Endothelial cell of umbilical vein (primary cell): ENCODE results near the gene LST1. TPM values are rescaled to one million over a fixed set of nuclear protein-coding genes. Genes with fewer than 3 reads are reported as not detected.

Experiments used
- BruUV-seq: library from RNA; stranded (reverse); fragments of 400-500 nt; replicated peaks from 2 replicates; lab custom pipeline; 2021; lab: Mats Ljungman, UMichigan
- CTCF ChIA-PET: fragments of 300-600, 350-600 bp; sonication (Branson Sonifier 250); formaldehyde crosslinking; loops from one replicate; lab custom pipeline; 2021; ENCODE audit warnings: antibody characterized with exemption, inconsistent platforms; lab: Charles Lee
- POLR2A ChIA-PET: fragments of 300-600, 350-600 bp; sonication (Branson Sonifier 250); formaldehyde crosslinking; loops from one replicate; lab custom pipeline; 2021; ENCODE audit warnings: antibody characterized with exemption, inconsistent platforms; lab: Charles Lee
- DNase-seq: peaks from one replicate; pipeline ENCODE4 v3.0.0-alpha.2; 2011; ENCODE audit warnings: low read depth, low spot score
- FAIRE-seq: peaks from 2 replicates; lab custom pipeline; 2011; peaks lifted over from hg19 to GRCh38; lab: Jason Lieb, UNC
- H2AFZ ChIP-seq: 2 replicates; pipeline ENCODE4 v1.6.0; 2012; ENCODE audit warnings: low read depth, low read length, control low read depth, inconsistent platforms
- H3K27ac ChIP-seq: 2 replicates; pipeline ENCODE4 v1.5.1; 2011; ENCODE audit warnings: low read depth, mild to moderate bottlenecking, control low read depth, low read length, moderate library complexity; ENCODE audit not compliant: insufficient read depth
- H3K27me3 ChIP-seq, 2 experiments: 2 replicates each; pipeline versions ENCODE4 v1.6.0 to v1.6.1; 2011; ENCODE audit warnings: low read length in 2 of 2, mixed read lengths in 1 of 2; ENCODE audit not compliant: control insufficient read depth in 2 of 2, insufficient read depth in 2 of 2
- H3K36me3 ChIP-seq, 2 experiments: 2 replicates in 1 of 2; 3 replicates in 1 of 2; pipeline ENCODE4 v1.5.1; 2011; ENCODE audit warnings: low read length in 2 of 2, mild to moderate bottlenecking in 1 of 2, moderate library complexity in 1 of 2; ENCODE audit not compliant: control insufficient read depth in 2 of 2, insufficient read depth in 2 of 2; ENCODE audit errors: extremely low read depth in 1 of 2
- H3K4me1 ChIP-seq: 3 replicates; pipeline ENCODE4 v1.5.1; 2011; ENCODE audit warnings: mild to moderate bottlenecking, low read length; ENCODE audit not compliant: control insufficient read depth, insufficient read depth; ENCODE audit errors: extremely low read depth
- H3K4me2 ChIP-seq: 2 replicates; pipeline ENCODE4 v1.6.1; 2011; ENCODE audit warnings: low read length, control low read depth, mixed read lengths; ENCODE audit not compliant: insufficient read depth
- H3K4me3 ChIP-seq, 3 experiments: fragments of 200-600 bp in 1 of 3; sonication (generic), shearing (Covaris generic) in 1 of 3; replicated peaks in 1 of 3; 2 replicates each; pipeline ENCODE4 v1.5.1; 2011 to 2016; ENCODE audit warnings: control low read depth in 3 of 3, low read length in 3 of 3, mild to moderate bottlenecking in 2 of 3, inconsistent platforms in 1 of 3, low read depth in 1 of 3, moderate library complexity in 1 of 3; ENCODE audit not compliant: insufficient read depth in 1 of 3
- H3K79me2 ChIP-seq: 2 replicates; pipeline ENCODE4 v1.6.0; 2012; ENCODE audit warnings: low read length, inconsistent platforms; ENCODE audit not compliant: control insufficient read depth, insufficient read depth
- H3K9ac ChIP-seq: replicated peaks from 2 replicates; pipeline ENCODE3; 2011; ENCODE audit warnings: low read length, control low read depth; ENCODE audit not compliant: insufficient read depth; ENCODE audit errors: extremely low read depth
- H3K9me1 ChIP-seq: replicated peaks from 3 replicates; pipeline ENCODE4 v1.6.0; 2011; ENCODE audit warnings: mild to moderate bottlenecking, low read length; ENCODE audit not compliant: control insufficient read depth, insufficient read depth; ENCODE audit errors: extremely low read depth
- H3K9me3 ChIP-seq: replicated peaks from 2 replicates; pipeline ENCODE4 v1.5.1; 2012; ENCODE audit warnings: low read length, inconsistent platforms; ENCODE audit not compliant: control insufficient read depth, insufficient read depth
- H4K20me1 ChIP-seq: replicated peaks from 2 replicates; pipeline ENCODE3; 2011; ENCODE audit warnings: mild to moderate bottlenecking, low read length; ENCODE audit not compliant: control insufficient read depth, insufficient read depth; ENCODE audit errors: extremely low read depth
- CTCF ChIP-seq, 2 donors: IDR thresholded peaks; 1 replicate in 1 of 2; 2 replicates in 1 of 2; pipeline ENCODE4 v1.5.1; 2011; ENCODE audit warnings: low read length in 2 of 2, mild to moderate bottlenecking in 2 of 2, moderate library complexity in 2 of 2, control low read depth in 1 of 2, inconsistent platforms in 1 of 2, low read depth in 1 of 2; ENCODE audit not compliant: insufficient read depth in 1 of 2; ENCODE audit errors: extremely low read depth in 1 of 2
- EZH2 ChIP-seq: IDR thresholded peaks from 2 replicates; pipeline ENCODE4 v1.6.1; 2012; ENCODE audit warnings: borderline replicate concordance, low read depth, mild to moderate bottlenecking, moderate library complexity, low read length, inconsistent platforms; ENCODE audit not compliant: severe bottlenecking
- FOS ChIP-seq: IDR thresholded peaks from 2 replicates; pipeline ENCODE4 v1.6.1; 2011; ENCODE audit warnings: mild to moderate bottlenecking, low read length, moderate library complexity, borderline replicate concordance; ENCODE audit not compliant: insufficient read depth
- GATA2 ChIP-seq: IDR thresholded peaks from 2 replicates; pipeline ENCODE4 v1.7.0; 2011; ENCODE audit warnings: low read depth, mild to moderate bottlenecking, moderate library complexity, mixed read lengths, low read length; ENCODE audit not compliant: insufficient read length, insufficient read depth
- JUN ChIP-seq: IDR thresholded peaks from 2 replicates; pipeline ENCODE4 v1.6.1; 2011; ENCODE audit warnings: borderline replicate concordance, low read depth; ENCODE audit not compliant: insufficient read length, insufficient read depth
- MAX ChIP-seq: IDR thresholded peaks from 2 replicates; pipeline ENCODE4 v1.6.1; 2011; ENCODE audit not compliant: insufficient read depth, insufficient read length
- MYC ChIP-seq: IDR thresholded peaks from one replicate; pipeline ENCODE4 v1.6.1; 2011; ENCODE audit warnings: mild to moderate bottlenecking, low read depth, low read length
- POLR2A ChIP-seq: IDR thresholded peaks from 2 replicates; pipeline ENCODE4 v1.6.1; 2012; ENCODE audit warnings: low read depth, mild to moderate bottlenecking, control low read depth, low read length
- POLR2AphosphoS5 ChIP-seq: IDR thresholded peaks from 2 replicates; pipeline ENCODE4 v1.6.1; 2012; ENCODE audit warnings: low read depth, mild to moderate bottlenecking, control low read depth, low read length, moderate library complexity; ENCODE audit not compliant: insufficient read depth
- dilution Hi-C: fragments of 300-500 bp; cut with MboI; formaldehyde crosslinking; loops from one replicate; pipeline ENCODE4 v1.15.0; 2019; ENCODE audit warnings: low sequenced_read_pairs; ENCODE audit not compliant: extremely low pct_ligation_motif_present
- intact Hi-C: fragments of 100-400 bp; cut with micrococcal nuclease; formaldehyde crosslinking; loops from one replicate; pipeline ENCODE4 v1.10.0; 2022
- polyA plus RNA-seq, 4 experiments: library from polyadenylated mRNA; depleted of rRNA in 3 of 4; stranded (reverse) in 3 of 4; unstranded in 1 of 4; fragments of >200 nt; gene quantifications; 2 replicates each; pipeline versions ENCODE4 v1.2.1 to v1.2.3, GENCODE V29; 2011 to 2012; ENCODE audit warnings: missing spikeins in 1 of 4
- total RNA-seq: library from RNA; stranded (reverse); gene quantifications from 2 replicates; pipeline ENCODE4 v1.2.3, GENCODE V29; 2021

Gene LST1
- total and polyA plus RNA-seq, 2 donors (not counting 3 experiments of a cell fraction or from before 2014, with no cell fraction given): 1.00 to 1.8 TPM

- DNase-seq: no peak
- no peak for FAIRE-seq
- H4K20me1 ChIP-seq: no peaks in the 10 kb centered on the region
These were observed 21.2 kb downstream of the LST1 start for GRCh38 chr6:31607317-31607716.

More at GRCh38 chr6:31607317-31607716, 21.2 kb downstream of the LST1 start:
- H3K36me3 ChIP-seq: no peaks in the 10 kb centered on the region
- no TSS peak for BruUV-seq
- H3K27me3 ChIP-seq: no peaks in the 10 kb centered on the region
- no peaks in the 10 kb centered on the region for H3K9me1 ChIP-seq
- intact Hi-C loops (no loop called here), dilution Hi-C loops (no loop called here)
- H3K4me2 ChIP-seq: no peak overlapping the region
- TF ChIP-seq MYC (no peak), GATA2 (no peak), CTCF (IDR thresholded peaks at IDR 0.05; ENCODE audit: extremely low read depth in 1 of 2, insufficient read depth in 1 of 2, low read depth in 1 of 2, low read length in 2 of 2) (no peak), EZH2 (no peak), MAX (no peak), POLR2AphosphoS5 (no peak), FOS (no peak), JUN (no peak), POLR2A (no peak)
- ChIA-PET POLR2A (interaction anchor here (0.7 kb wide), 1 partner anchor 112 kb away, joined by 3 read pairs; no protein-coding TSS in a partner anchor), CTCF (interaction anchor here (1.6 to 2.4 kb wide), 3 partner anchors 9 to 56 kb away, joined by 5 to 10 read pairs (median 9); no protein-coding TSS in a partner anchor)
- no peak overlapping the region for H3K4me3 ChIP-seq
- H3K9ac ChIP-seq: no peak overlapping the region
- no peak overlapping the region for H3K27ac ChIP-seq
- H3K4me1 ChIP-seq: no peaks in the 10 kb centered on the region
- no peaks in the 10 kb centered on the region for H3K9me3 ChIP-seq
- H3K79me2 ChIP-seq: no peaks in the 10 kb centered on the region
- no peak overlapping the region for H2AFZ ChIP-seq
